ENCODE data around the gene HS6ST1. TPM values are rescaled to one million over a fixed set of nuclear protein-coding genes. Genes with fewer than 3 reads are reported as not detected.
A peak's percentile ranks its signal among the peaks of the same experiment; 100 is the strongest.
"Not testable (repeated sequence)": the region's sequence is repeated elsewhere in the genome, so short reads cannot be mapped to it uniquely, and the experiment has no call there.

The HS6ST1 gene
- total RNA-seq, 2 donors from 2014 or later = 2.9 to 14.5 TPM

DNA sequence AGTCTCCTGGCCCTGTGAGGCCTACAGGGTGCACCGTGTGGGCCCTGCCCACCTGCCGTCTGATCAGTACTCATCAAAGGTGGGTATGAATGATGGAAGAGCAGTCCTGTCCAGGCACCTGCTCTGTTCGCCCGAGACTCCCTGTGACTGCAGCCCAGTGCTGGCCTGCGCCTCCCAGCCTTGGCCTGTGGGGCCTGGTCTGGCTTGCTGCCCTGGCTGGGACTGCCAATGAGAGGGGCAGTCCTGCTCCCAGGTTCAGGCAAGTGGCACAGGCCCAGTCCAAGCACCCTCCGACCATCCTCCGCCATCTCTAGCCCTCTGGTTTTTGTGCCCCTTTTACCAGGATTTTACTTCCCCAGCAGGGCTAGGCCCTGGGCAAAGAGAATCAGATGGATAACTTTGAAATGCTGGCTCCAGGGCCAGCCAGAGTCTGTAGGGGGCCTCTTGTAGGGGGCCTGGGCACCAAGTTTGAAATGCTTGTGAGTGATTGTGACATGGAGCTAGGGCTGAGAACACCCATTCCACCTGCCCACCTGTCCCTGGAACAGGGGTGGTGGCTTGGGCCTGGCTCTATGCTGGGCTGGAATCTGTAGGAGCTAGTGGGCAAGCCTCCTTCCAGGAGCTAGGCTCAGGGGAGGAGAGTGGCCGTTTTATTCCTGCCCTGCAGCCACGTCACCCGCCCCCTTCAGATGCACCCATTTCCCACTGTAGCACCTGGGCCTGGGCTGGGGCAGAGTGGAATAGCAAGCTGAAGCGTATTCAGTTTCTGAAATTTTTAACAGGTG, 8.7 kb upstream of the HS6ST1 start:
- peak in 1 of 2 donors; percentile 49 for DNase-seq (ENCODE audit: low spot score in 2 of 2)
- H3K9me3 Mint-ChIP-seq = peaks cover 11 to 16% of the 10 kb centered on the region in 2 donors
- ATAC-seq = no peak
- H3K36me3 Mint-ChIP-seq = peaks cover 9 to 13% of the 10 kb centered on the region in 2 donors
- no peak overlapping the region for H3K27ac Mint-ChIP-seq

DNA sequence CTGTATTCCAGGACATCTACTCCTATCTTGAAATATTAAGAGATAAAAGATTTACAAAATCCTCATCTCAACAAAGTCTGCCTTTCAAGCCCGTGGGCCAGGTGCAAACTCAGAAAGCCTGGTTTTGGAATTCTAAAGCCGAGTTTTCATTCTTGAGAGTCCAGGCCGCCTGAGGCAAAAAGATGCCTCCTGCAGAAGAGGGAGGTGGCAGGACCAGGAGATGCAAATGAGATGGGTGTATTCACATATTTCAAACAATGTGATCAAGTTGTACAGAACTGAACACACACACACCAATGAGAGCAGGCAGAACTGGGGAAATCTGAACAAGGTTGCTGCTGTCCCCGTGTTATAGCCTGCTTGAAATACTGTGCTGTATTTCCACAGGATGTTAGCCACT, 7.7 kb upstream of the HS6ST1 start:
- Mint-ChIP-seq H3K9me3 (peaks cover under 1 to 6% of the 10 kb centered on the region in 2 donors), H3K27ac (no peak overlapping the region), H3K36me3 (peaks cover 0 to 3% of the 10 kb centered on the region in 2 donors)
- DNase-seq (ENCODE audit: low spot score in 2 of 2) (peak in 1 of 2 donors; percentile 6), ATAC-seq (no peak)

DNA sequence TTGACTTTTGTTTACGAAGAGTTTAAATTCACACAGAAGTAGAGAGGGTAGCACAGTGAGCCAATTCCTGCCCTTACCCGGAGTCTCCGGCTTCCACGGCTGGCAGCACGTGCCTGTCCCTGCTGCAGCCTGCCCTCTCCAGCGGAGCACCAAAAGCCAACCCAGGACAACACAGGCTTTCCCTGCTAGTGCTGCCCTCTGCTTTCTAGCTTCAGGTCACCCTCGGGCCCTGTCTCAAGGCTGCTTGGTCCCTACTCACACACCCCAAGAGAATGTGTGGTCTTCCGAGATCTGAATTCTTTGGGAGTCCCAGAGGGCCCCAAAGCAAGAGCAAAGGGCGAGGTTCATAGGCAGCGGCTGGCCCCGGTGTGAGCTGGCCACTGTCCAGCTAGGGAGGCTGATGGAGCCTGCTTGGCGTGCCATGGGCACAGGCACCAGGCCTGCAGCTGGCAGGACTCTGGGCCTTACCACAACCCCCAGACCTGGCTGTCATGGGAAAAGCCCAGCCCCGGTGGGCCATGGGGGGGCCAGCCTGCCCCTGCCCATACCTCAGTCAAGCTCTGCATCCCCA, 7.0 kb upstream of the HS6ST1 start:
- Mint-ChIP-seq H3K36me3 (no peaks in the 10 kb centered on the region), H3K27ac (no peak overlapping the region), H3K9me3 (peaks cover 0 to 4% of the 10 kb centered on the region in 2 donors)
- no peak for ATAC-seq
- DNase-seq (ENCODE audit: low spot score in 2 of 2) = peak in 1 of 2 donors; percentile 47

- ATAC-seq (no peak), DNase-seq (ENCODE audit: low spot score in 2 of 2) (peak in 1 of 2 donors; percentile 34)
- H3K36me3 Mint-ChIP-seq = no peaks in the 10 kb centered on the region
- no peak overlapping the region for H3K27ac Mint-ChIP-seq
- peaks cover 0 to 2% of the 10 kb centered on the region in 2 donors for H3K9me3 Mint-ChIP-seq
Observed at GRCh38 chr2:128324897-128325410, 6.3 kb upstream of the HS6ST1 start.

- no peaks in the 10 kb centered on the region for H3K36me3 Mint-ChIP-seq
- H3K9me3 Mint-ChIP-seq = no peaks in the 10 kb centered on the region
- DNase-seq (ENCODE audit: low spot score in 2 of 2) (peak in 1 of 2 donors; percentile 52), ATAC-seq (no peak)
- peak overlapping the region in 1 of 2 donors; percentile 6 for H3K27ac Mint-ChIP-seq
Observed at GRCh38 chr2:128324008-128324896, 5.6 kb upstream of the HS6ST1 start.

DNA sequence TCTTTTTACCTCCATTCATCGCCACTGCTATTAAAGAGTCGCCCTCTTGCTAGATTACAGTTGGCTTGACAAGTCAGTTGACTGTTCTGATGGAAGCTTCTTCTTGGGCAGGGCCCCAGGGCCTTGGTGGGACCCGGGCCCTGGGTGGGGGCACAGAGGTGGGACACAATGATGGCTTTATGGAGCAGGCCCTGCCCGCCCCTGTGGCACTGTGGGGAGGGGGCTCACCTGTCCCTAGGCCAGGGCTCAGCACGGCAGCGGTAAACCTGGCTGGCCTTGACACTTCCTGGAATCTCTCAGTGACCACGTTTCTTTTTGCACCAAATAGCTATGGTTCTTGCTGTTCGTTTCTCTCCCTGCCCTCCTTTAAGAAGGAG, 4.9 kb upstream of the HS6ST1 start:
- peak in 1 of 2 donors; percentile 41 for DNase-seq (ENCODE audit: low spot score in 2 of 2)
- ATAC-seq = no peak
- H3K27ac Mint-ChIP-seq = peak overlapping the region in 1 of 2 donors; percentile 6
- H3K36me3 Mint-ChIP-seq = no peaks in the 10 kb centered on the region
- no peaks in the 10 kb centered on the region for H3K9me3 Mint-ChIP-seq

GRCh38 chr2:128322715-128323554, 4.3 kb upstream of the HS6ST1 start:
- DNase-seq (ENCODE audit: low spot score in 2 of 2) (peak in 1 of 2 donors; percentile 50), ATAC-seq (no peak)
- H3K36me3 Mint-ChIP-seq = no peaks in the 10 kb centered on the region
- H3K9me3 Mint-ChIP-seq = no peaks in the 10 kb centered on the region
- H3K27ac Mint-ChIP-seq = peak overlapping the region in 1 of 2 donors; percentile 6

DNA sequence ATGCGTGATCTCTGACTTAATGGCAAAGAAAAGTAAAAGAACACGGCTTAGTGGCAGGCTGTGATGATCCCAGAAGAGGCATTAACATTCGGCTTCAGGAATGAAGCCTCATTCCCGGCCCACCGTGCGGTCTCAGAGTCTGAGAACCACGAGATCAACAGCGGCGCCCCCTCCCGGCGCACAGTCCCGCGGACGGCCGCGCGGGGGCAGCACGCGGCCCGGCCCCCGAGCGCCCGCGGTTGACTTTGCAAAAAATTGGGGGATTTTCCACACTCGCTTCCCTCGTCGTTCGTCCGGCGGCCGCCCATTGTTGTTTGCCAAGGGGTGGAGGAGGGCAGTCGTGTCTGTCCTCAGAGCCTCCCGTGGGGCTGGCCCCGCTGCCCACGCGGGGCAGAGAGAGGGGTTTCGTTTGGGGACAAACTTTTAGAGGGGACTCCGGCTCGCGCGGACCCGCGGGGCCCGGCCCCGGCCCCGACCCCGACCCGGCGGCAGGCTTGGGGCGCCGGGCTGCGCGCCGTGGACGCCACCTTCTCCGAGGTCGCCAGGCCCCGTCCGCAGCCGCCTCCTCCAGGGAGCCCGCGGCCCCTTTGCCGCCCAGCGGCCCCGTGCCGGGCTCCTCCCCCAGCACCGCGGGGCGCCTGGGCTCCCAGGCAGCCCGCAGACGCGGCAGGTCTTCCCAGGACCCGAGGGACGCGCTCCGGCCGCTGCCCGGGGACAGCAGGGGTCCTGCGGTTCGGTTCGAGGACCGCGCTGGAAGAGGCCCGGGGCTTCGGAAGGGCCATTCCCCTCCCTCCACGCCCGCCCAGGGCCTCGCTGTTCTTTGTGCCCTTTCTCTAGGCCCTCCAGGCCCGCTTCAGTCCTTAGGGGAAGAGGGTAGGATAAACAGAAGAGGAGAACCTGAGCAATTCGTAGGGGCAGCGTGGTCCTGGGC, 3.4 kb upstream of the HS6ST1 start:
- no peaks in the 10 kb centered on the region for H3K36me3 Mint-ChIP-seq
- ATAC-seq (peak; percentile 33 to 46), DNase-seq (ENCODE audit: low spot score in 2 of 2) (peak; percentile 74 to 86)
- H3K9me3 Mint-ChIP-seq = no peaks in the 10 kb centered on the region
- peak overlapping the region; percentile 29 to 42 for H3K27ac Mint-ChIP-seq

DNA sequence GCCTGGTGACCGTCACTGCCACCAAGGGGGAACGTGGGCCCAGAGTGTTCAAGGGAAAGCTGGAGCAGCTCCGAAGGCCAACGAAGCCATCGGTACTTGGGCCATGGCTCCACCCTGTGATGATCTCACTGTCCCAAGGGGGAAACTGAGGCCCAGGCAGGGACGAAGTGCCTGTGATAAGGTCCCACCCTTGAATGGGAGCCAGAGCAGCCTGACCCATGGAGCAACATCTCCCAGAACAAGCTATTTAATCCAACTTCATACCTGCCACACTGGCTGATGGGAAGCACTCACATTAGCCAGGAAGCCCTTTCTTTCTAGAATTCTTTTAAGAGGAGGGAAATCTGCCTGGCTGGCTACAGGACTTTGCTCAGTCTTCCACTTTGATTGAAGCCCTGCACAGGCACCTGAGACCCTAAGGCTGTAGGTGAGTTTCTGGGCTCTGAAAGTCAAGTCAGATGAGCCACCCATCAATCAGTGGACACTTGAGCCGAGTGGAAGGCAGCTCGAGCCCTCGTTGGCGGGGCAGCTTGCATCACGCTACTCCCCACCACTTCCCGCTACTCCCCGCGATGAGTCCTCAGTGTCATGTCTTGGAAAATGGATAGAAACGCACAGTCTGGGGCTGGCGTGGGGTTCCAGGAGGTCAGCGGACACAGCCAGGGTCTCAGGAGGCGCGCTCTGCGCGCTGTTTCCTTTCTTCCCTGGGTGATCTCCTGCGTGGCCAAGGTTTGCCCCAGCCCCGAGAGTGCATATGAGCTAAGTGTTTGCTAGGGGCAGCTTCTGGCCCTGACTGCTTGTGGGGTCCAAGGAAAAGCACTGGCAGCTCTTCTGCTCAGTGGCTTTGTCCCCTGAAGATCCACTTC, 2.5 kb upstream of the HS6ST1 start:
- Mint-ChIP-seq H3K27ac (peak overlapping the region; percentile 42 to 90), H3K9me3 (no peaks in the 10 kb centered on the region), H3K36me3 (no peaks in the 10 kb centered on the region)
- ATAC-seq (no peak), DNase-seq (ENCODE audit: low spot score in 2 of 2) (peak in 1 of 2 donors; percentile 53)

DNA sequence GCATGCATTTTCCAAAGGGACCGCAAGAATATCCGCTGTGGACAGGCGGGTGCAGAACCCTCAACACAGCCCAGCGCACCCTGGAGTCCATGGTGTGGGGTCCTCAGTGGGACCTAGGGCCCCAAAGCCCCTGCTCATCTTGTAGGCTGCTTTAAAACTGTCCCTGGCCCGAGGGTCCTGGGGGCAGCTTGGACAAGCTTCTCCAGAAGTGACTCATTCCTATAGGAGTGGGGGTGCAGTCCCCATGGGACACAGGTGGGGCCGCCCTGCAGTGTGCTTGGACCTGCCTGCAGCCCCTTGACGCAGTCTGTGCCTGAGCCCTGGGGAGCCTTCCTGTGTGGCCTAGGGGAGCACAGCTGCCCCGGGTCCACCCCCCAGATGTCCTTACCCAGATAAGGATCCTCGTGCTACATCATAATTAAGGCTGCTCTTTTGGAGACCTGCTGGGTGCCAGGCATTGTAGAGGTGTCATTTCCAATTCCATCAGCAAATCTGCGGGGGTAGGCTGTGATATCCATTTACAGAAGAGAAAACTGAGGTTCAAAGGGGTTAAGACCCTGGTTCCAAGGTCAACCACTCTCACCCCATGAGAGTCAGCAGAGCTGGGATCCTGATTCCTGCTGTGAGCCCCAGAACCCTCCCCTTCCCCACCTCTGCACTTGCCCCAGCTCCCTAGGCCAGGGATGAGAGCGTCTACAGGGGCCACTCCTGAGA, 1.7 kb upstream of the HS6ST1 start:
- peak overlapping the region in 1 of 2 donors; percentile 42 for H3K27ac Mint-ChIP-seq
- DNase-seq (ENCODE audit: low spot score in 2 of 2) (no peak), ATAC-seq (no peak)
- H3K9me3 Mint-ChIP-seq = no peaks in the 10 kb centered on the region
- H3K36me3 Mint-ChIP-seq = no peaks in the 10 kb centered on the region

DNA sequence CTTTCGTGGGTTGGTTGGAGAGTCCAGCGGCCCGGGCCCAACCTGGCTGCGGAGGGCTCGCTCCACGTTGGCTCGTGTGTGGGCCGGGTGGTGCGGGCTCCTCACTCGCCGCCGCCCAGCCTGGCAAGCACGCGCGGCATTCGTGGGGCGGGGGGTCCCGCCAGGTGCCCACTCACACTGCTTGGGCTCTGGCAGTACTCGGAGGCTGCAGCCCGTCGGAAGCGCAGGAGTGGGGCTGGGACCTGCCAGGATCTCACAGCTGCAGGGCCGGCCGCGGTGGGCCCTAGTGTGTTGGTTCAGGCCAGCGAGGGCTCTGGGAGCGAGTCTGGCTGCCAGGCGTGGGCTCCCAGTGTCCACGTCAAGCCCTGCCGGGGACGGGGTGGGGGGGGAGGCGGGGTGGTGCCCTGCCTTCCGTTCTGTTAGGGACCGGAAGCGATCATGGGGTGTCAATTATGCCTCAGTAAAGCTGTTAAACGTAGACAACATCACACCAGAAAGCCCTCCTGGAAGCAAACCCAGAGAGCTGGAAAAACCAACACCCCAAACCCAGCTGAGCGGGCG, 1.0 kb upstream of the HS6ST1 start:
- Mint-ChIP-seq H3K9me3 (no peaks in the 10 kb centered on the region), H3K36me3 (no peaks in the 10 kb centered on the region), H3K27ac (no peak overlapping the region)
- no peak for ATAC-seq
- DNase-seq (ENCODE audit: low spot score in 2 of 2) = peak in 1 of 2 donors; percentile 55

GRCh38 chr2:128318245-128318644, 423 bp downstream of the HS6ST1 start:
- ATAC-seq (peak; percentile 23 to 36), DNase-seq (ENCODE audit: low spot score in 2 of 2) (peak in 1 of 2 donors; percentile 62)
- not testable (repeated sequence) for H3K36me3 Mint-ChIP-seq, H3K27ac Mint-ChIP-seq, H3K9me3 Mint-ChIP-seq

- H3K36me3 Mint-ChIP-seq; H3K9me3 Mint-ChIP-seq; DNase-seq (ENCODE audit: low spot score in 2 of 2): not testable (repeated sequence)
- peak in 1 of 2 donors; percentile 5 for ATAC-seq
- H3K27ac Mint-ChIP-seq = peak overlapping the region; percentile 60 to 73
Observed at GRCh38 chr2:128317899-128318225, 806 bp downstream of the HS6ST1 start.

Data from activated naive CD4-positive, alpha-beta T cell treated with anti-CD3 and anti-CD28 coated beads, Interleukin-2, amount 50 U/mL, for 72 hours (primary cell).